Measurements from ENCODE around the gene LYSMD2. TPM values are rescaled to one million over a fixed set of nuclear protein-coding genes. Genes with fewer than 3 reads are reported as not detected.
A peak's percentile ranks its signal among the peaks of the same experiment; 100 is the strongest.

LYSMD2 gene
- polyA plus RNA-seq, 2 of the 4 experiments (the other 2 are of a cell fraction): 18.3 to 29.2 TPM

- no peak for FAIRE-seq
- CTCF ChIA-PET: interaction anchor here (0.6 to 16.6 kb wide), 6 partner anchors 9 to 1014 kb away, joined by 3 to 193 read pairs (median 3); partner anchors contain the start of gene LYSMD2
- H3K4me2 ChIP-seq: no peak overlapping the region
These were observed 21.2 kb upstream of the LYSMD2 start for GRCh38 chr15:51758645-51759044.

DNA sequence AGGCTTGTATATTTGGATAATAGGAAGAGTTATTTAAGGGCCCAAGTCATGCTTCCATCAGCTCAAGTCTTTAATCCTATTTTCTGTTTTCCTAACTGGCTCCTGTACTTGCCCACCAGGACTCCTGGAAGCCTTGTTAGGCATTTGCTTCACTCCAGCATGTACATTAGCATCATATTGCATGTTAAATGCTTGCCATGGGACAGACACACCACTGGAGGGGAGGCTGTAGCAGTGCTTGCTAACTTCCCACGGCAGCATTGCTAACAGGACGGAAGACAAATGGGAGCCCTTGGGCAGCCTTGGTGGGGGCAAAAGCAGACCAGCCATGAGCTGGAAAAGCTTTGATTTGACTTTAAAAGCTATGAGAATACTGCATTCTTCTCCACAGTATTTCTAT is 20.0 kb upstream of the LYSMD2 start:
- TF ChIP-seq EHMT2 (IDR thresholded peaks at IDR 0.05; ENCODE audit: low read depth) (no peak), CHD2 (IDR thresholded peaks at IDR 0.05; ENCODE audit: low read length, partially characterized antibody) (no peak), ZC3H11A (IDR thresholded peaks at IDR 0.05) (no peak), RARB (CRISPR knock-in tag; IDR thresholded peaks at IDR 0.05) (no peak), KDM1A (IDR thresholded peaks at IDR 0.05; ENCODE audit: low read depth) (no peak), FOSL2 (IDR thresholded peaks at IDR 0.05) (no peak), FOSL2 (CRISPR knock-in tag; IDR thresholded peaks at IDR 0.05) (no peak), FOSB (CRISPR knock-in tag; IDR thresholded peaks at IDR 0.05) (no peak), NR3C1 (IDR thresholded peaks at IDR 0.05) (no peak), SMC3 (IDR thresholded peaks at IDR 0.05) (no peak), NPAS2 (CRISPR knock-in tag; IDR thresholded peaks at IDR 0.05; ENCODE audit: borderline replicate concordance) (no peak), TP53 (CRISPR knock-in tag; IDR thresholded peaks at IDR 0.05) (no peak)
- TF ChIP-seq, protein P1, sequence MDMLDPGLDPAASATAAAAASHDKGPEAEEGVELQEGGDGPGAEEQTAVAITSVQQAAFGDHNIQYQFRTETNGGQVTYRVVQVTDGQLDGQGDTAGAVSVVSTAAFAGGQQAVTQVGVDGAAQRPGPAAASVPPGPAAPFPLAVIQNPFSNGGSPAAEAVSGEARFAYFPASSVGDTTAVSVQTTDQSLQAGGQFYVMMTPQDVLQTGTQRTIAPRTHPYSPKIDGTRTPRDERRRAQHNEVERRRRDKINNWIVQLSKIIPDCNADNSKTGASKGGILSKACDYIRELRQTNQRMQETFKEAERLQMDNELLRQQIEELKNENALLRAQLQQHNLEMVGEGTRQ (IDR thresholded peaks at IDR 0.05): no peak
- H3K27ac ChIP-seq: no peak overlapping the region

More at GRCh38 chr15:51758645-51759044, 21.2 kb upstream of the LYSMD2 start:
- Histone ChIP-seq H3K4me3 (no peak overlapping the region), H3K9me3 (no peaks in the 10 kb centered on the region), H3K27ac (no peak overlapping the region), H3K4me1 (no peaks in the 10 kb centered on the region)
- TF ChIP-seq FOSL2 (IDR thresholded peaks at IDR 0.05): no peak
- no peak for TF ChIP-seq FOSL2 (CRISPR knock-in tag; IDR thresholded peaks at IDR 0.05)
- TF ChIP-seq ZC3H11A (IDR thresholded peaks at IDR 0.05): no peak
- TF ChIP-seq TP53 (CRISPR knock-in tag; IDR thresholded peaks at IDR 0.05): no peak
- no peak for TF ChIP-seq NFE2L2 (conservative IDR thresholded peaks at IDR 0.05; ENCODE audit: low read length)
- TF ChIP-seq CEBPB (IDR thresholded peaks at IDR 0.05): no peak
- TF ChIP-seq, protein P1 (IDR thresholded peaks at IDR 0.05): no peak
- no peak for TF ChIP-seq EHF (CRISPR knock-in tag; IDR thresholded peaks at IDR 0.05)
- TF ChIP-seq MAFK (IDR thresholded peaks at IDR 0.05; ENCODE audit: partially characterized antibody): no peak
- no peak for TF ChIP-seq KDM1A (IDR thresholded peaks at IDR 0.05; ENCODE audit: low read depth)
- TF ChIP-seq RARB (CRISPR knock-in tag; IDR thresholded peaks at IDR 0.05): no peak
- TF ChIP-seq REST (IDR thresholded peaks at IDR 0.05): no peak
- TF ChIP-seq BCL3 (IDR thresholded peaks at IDR 0.05): no peak
- TF ChIP-seq RAD21 (conservative IDR thresholded peaks at IDR 0.05 in 1 of 2, IDR thresholded peaks at IDR 0.05 in 1 of 2): no peak
- POLR2A ChIA-PET: interaction anchor here (0.7 kb wide), 1 partner anchor 9 kb away, joined by 3 read pairs; no protein-coding TSS in a partner anchor
- DNase-seq (ENCODE audit: low read depth in 1 of 2, low spot score in 1 of 2) (no peak), ATAC-seq (peak; percentile 17 to 38; a peak in 2 of 6 replicates)
- 33% methylated on average over 1 of the region's 1 CpG for WGBS (ENCODE audit: missing lambda C conversion rate)

More for the DNA sequence above, 20.0 kb upstream of the LYSMD2 start:
- Histone ChIP-seq H3K9me3 (no peaks in the 10 kb centered on the region), H3K4me2 (no peak overlapping the region), H3K4me3 (no peak overlapping the region), H3K4me1 (0 out of 3 replicates have a peak, but pooled peaks cover under 1% of the 10 kb centered on the region)
- ChIA-PET CTCF (interaction anchor here (0.5 to 16.6 kb wide), 7 partner anchors 9 to 129 kb away, joined by 3 to 193 read pairs (median 4); no protein-coding TSS in a partner anchor), POLR2A (no interaction called here)
- 59% methylated on average over 2 of the region's 2 CpGs for WGBS (ENCODE audit: missing lambda C conversion rate)
- FAIRE-seq (no peak), DNase-seq (ENCODE audit: low read depth in 1 of 2, low spot score in 1 of 2) (no peak), ATAC-seq (no peak; a peak in 1 of 6 replicates)
